ENCODE measurements around the gene THUMPD2. TPM values are rescaled to one million over a fixed set of nuclear protein-coding genes. Genes with fewer than 3 reads are reported as not detected.

The THUMPD2 gene
- total RNA-seq, 1 experiment from 2014 or later, result 19.5 TPM

DNA sequence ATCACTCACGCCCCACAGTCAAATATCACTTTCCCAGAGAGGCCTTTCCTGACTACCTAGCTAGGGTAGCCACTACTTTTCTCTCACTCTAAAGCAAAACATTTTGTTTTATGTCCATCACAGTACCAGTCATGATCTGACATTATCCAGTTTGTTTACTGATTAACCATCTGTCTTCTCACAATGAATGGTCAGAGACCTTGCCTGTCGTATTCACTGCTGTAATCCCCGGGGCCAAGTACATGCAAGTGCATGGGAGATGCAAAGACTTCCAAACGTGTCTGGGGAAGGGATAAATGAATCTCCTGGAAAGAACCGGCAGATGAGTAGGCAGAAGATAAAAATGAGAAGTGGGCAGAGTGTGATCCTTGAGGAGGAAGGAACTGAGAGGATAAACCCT lies 39.7 kb downstream of the THUMPD2 start:
- Histone ChIP-seq H2BK15ac (ENCODE audit: low read depth, low read length) (no peak overlapping the region), H3K18ac (ENCODE audit: insufficient read length, low read depth, low read length) (no peak overlapping the region), H4K8ac (replicated peaks; ENCODE audit: insufficient read length, low read depth, low read length) (no peak overlapping the region), H3K56ac (ENCODE audit: insufficient read length, low read depth, low read length) (no peak overlapping the region), H2AK5ac (ENCODE audit: insufficient read length, low read length) (no peak overlapping the region), H3K4me1 (ENCODE audit: insufficient read depth, low read length) (peaks cover 8% of the 10 kb centered on the region; the same call in 1 of the 2 replicates), H3K23ac (ENCODE audit: insufficient read length, low read depth, low read length) (no peak overlapping the region), H3K9me3 (ENCODE audit: control insufficient read depth, low read depth, low read length) (no peaks in the 10 kb centered on the region), H3K4ac (ENCODE audit: low read depth, low read length) (no peak overlapping the region), H4K20me1 (ENCODE audit: control insufficient read depth, insufficient read depth, insufficient read length) (no peaks in the 10 kb centered on the region), H3K27me3 (ENCODE audit: insufficient read depth, low read length) (no peaks in the 10 kb centered on the region), H2BK5ac (ENCODE audit: insufficient read length, low read length) (no peak overlapping the region), H2BK120ac (ENCODE audit: low read depth, low read length, poor library complexity, severe bottlenecking) (no peak overlapping the region), H3K14ac (ENCODE audit: insufficient read depth, low read length) (no peak overlapping the region), H3K9ac (ENCODE audit: extremely low read depth, insufficient read length, low read length) (no peak overlapping the region), H2BK12ac (ENCODE audit: insufficient read length, low read depth, low read length) (no peak overlapping the region), H3K79me1 (ENCODE audit: insufficient read depth, low read depth, low read length, poor library complexity, severe bottlenecking) (peaks cover 4% of the 10 kb centered on the region), H3K79me2 (ENCODE audit: insufficient read depth, low read length) (no peaks in the 10 kb centered on the region), H2BK20ac (ENCODE audit: low read depth, low read length, poor library complexity, severe bottlenecking) (no peak overlapping the region), H3T11ph (ENCODE audit: low read length) (no peak overlapping the region), H2AFZ (ENCODE audit: low read length) (no peak overlapping the region), H3K23me2 (ENCODE audit: insufficient read length, low read depth, low read length, poor library complexity, severe bottlenecking) (no peaks in the 10 kb centered on the region), H4K5ac (ENCODE audit: insufficient read length, low read depth, low read length) (no peak overlapping the region), H4K91ac (ENCODE audit: insufficient read length, low read depth, low read length) (no peak overlapping the region), H3K27ac (ENCODE audit: insufficient read length, low read depth, low read length) (no peak overlapping the region), H3K4me2 (ENCODE audit: insufficient read depth, insufficient read length, low read length) (no peak overlapping the region)
- peak overlapping the region in 2 of 3 experiments; percentile 51 to 83; a peak in 5 of 7 replicates for H3K27ac Mint-ChIP-seq
- H3K27me3 Mint-ChIP-seq (ENCODE audit: low read depth), result no peaks in the 10 kb centered on the region
- peaks cover 25 to 27% of the 10 kb centered on the region in 2 experiments for H3K4me1 Mint-ChIP-seq
- TF ChIP-seq, protein P1, sequence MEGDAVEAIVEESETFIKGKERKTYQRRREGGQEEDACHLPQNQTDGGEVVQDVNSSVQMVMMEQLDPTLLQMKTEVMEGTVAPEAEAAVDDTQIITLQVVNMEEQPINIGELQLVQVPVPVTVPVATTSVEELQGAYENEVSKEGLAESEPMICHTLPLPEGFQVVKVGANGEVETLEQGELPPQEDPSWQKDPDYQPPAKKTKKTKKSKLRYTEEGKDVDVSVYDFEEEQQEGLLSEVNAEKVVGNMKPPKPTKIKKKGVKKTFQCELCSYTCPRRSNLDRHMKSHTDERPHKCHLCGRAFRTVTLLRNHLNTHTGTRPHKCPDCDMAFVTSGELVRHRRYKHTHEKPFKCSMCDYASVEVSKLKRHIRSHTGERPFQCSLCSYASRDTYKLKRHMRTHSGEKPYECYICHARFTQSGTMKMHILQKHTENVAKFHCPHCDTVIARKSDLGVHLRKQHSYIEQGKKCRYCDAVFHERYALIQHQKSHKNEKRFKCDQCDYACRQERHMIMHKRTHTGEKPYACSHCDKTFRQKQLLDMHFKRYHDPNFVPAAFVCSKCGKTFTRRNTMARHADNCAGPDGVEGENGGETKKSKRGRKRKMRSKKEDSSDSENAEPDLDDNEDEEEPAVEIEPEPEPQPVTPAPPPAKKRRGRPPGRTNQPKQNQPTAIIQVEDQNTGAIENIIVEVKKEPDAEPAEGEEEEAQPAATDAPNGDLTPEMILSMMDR (conservative IDR thresholded peaks at IDR 0.05), result no peak
- no peak for DNase-seq
- WGBS (ENCODE audit: extremely low coverage, insufficient read length, low lambda C conversion rate), result no CpG with 5 or more reads among the region's 5 CpGs
- H3K4me3 Mint-ChIP-seq, result no peak overlapping the region
- peaks cover 18 to 55% (median 25%) of the 10 kb centered on the region in 3 experiments for H3K36me3 Mint-ChIP-seq (ENCODE audit: insufficient read depth in 1 of 3, low read depth in 3 of 3)
- H3K9me3 Mint-ChIP-seq, result no peaks in the 10 kb centered on the region

Data from H9 (cell line).